Measurements from ENCODE around the gene ST8SIA4. TPM values are rescaled to one million over a fixed set of nuclear protein-coding genes. Genes with fewer than 3 reads are reported as not detected.

The ST8SIA4 gene
- total RNA-seq, 4 donors from 2014 or later: 0.37 to 6.0 (median 2.2) TPM

GRCh38 chr5:100864931-100865330, 38.2 kb downstream of the ST8SIA4 start:
- DNase-seq: no peak
- no peaks in the 10 kb centered on the region for H3K9me3 ChIP-seq
- WGBS, 2 donors (ENCODE audit: low coverage in 1 of 2): 52 to 80% methylated on average over 2 of the region's 2 CpGs
- H3K27ac ChIP-seq: no peak overlapping the region
- H3K4me1 ChIP-seq: no peaks in the 10 kb centered on the region
- in situ Hi-C loops (cut with MboI; ENCODE audit: low pct_ligation_motif_present in 1 of 4, low pct_unique_long_range_greater_than_20kb in 1 of 4, low sequenced_read_pairs in 3 of 4) (no loop called here), intact Hi-C loops (cut with DNase I; ENCODE audit: low total_unique reads) (no loop called here)
- TF ChIP-seq EP300 (IDR thresholded peaks at IDR 0.05; ENCODE audit: low read depth) (no peak), POLR2A (IDR thresholded peaks at IDR 0.05) (no peak), CTCF (IDR thresholded peaks at IDR 0.05) (no peak), POLR2AphosphoS5 (IDR thresholded peaks at IDR 0.05) (no peak)
- no peaks in the 10 kb centered on the region for H3K36me3 ChIP-seq
- no peaks in the 10 kb centered on the region for H3K27me3 ChIP-seq
- H3K4me3 ChIP-seq: no peak overlapping the region

- H3K9me3 ChIP-seq: no peaks in the 10 kb centered on the region
- no peak overlapping the region for H3K27ac ChIP-seq
- no peaks in the 10 kb centered on the region for H3K4me1 ChIP-seq
- WGBS, 2 donors (ENCODE audit: low coverage in 1 of 2): 87 to 89% methylated on average over 2 of the region's 2 CpGs
- no peak overlapping the region for H3K4me3 ChIP-seq
- no peaks in the 10 kb centered on the region for H3K27me3 ChIP-seq
- intact Hi-C loops (cut with DNase I; ENCODE audit: low total_unique reads) (no loop called here), in situ Hi-C loops (cut with MboI; ENCODE audit: low pct_ligation_motif_present in 1 of 4, low pct_unique_long_range_greater_than_20kb in 1 of 4, low sequenced_read_pairs in 3 of 4) (no loop called here)
- H3K36me3 ChIP-seq: no peaks in the 10 kb centered on the region
- TF ChIP-seq POLR2AphosphoS5 (IDR thresholded peaks at IDR 0.05) (no peak), POLR2A (IDR thresholded peaks at IDR 0.05) (no peak), EP300 (IDR thresholded peaks at IDR 0.05; ENCODE audit: low read depth) (no peak), CTCF (IDR thresholded peaks at IDR 0.05) (no peak)
- no peak for DNase-seq
These were observed 39.3 kb downstream of the ST8SIA4 start for GRCh38 chr5:100863739-100864138.

GRCh38 chr5:100861148-100861547, 41.9 kb downstream of the ST8SIA4 start:
- TF ChIP-seq POLR2A (IDR thresholded peaks at IDR 0.05): no peak
- TF ChIP-seq CTCF (IDR thresholded peaks at IDR 0.05): no peak
- no peak for TF ChIP-seq POLR2AphosphoS5 (IDR thresholded peaks at IDR 0.05)
- no peak for TF ChIP-seq EP300 (IDR thresholded peaks at IDR 0.05; ENCODE audit: low read depth)
- in situ Hi-C loops (cut with MboI; ENCODE audit: low pct_ligation_motif_present in 1 of 4, low pct_unique_long_range_greater_than_20kb in 1 of 4, low sequenced_read_pairs in 3 of 4) (no loop called here), intact Hi-C loops (cut with DNase I; ENCODE audit: low total_unique reads) (no loop called here)
- Histone ChIP-seq H3K27me3 (no peaks in the 10 kb centered on the region), H3K9me3 (no peaks in the 10 kb centered on the region), H3K27ac (no peak overlapping the region), H3K4me3 (no peak overlapping the region), H3K36me3 (no peaks in the 10 kb centered on the region), H3K4me1 (no peaks in the 10 kb centered on the region)
- no peak for DNase-seq
- WGBS, 2 donors (ENCODE audit: low coverage in 1 of 2): 78 to 82% methylated on average over 3 of the region's 3 CpGs

- no peaks in the 10 kb centered on the region for H3K4me1 ChIP-seq
- H3K9me3 ChIP-seq: no peaks in the 10 kb centered on the region
- in situ Hi-C loops (cut with MboI; ENCODE audit: low pct_ligation_motif_present in 1 of 4, low pct_unique_long_range_greater_than_20kb in 1 of 4, low sequenced_read_pairs in 3 of 4) (no loop called here), intact Hi-C loops (cut with DNase I; ENCODE audit: low total_unique reads) (no loop called here)
- 73 to 88% methylated on average over 1 of the region's 1 CpG for WGBS, 2 donors (ENCODE audit: low coverage in 1 of 2)
- TF ChIP-seq POLR2AphosphoS5 (IDR thresholded peaks at IDR 0.05) (no peak), EP300 (IDR thresholded peaks at IDR 0.05; ENCODE audit: low read depth) (no peak), CTCF (IDR thresholded peaks at IDR 0.05) (no peak), POLR2A (IDR thresholded peaks at IDR 0.05) (no peak)
- no peak overlapping the region for H3K4me3 ChIP-seq
- H3K27me3 ChIP-seq: no peaks in the 10 kb centered on the region
- no peak overlapping the region for H3K27ac ChIP-seq
- H3K36me3 ChIP-seq: no peaks in the 10 kb centered on the region
- no peak for DNase-seq
These were observed 42.7 kb downstream of the ST8SIA4 start for GRCh38 chr5:100860407-100860806.

All from transverse colon (tissue), 4 donors.